GM19324 (cell line): ENCODE measurements around the gene LCAT.

ENCODE experiments used
- ATAC-seq: cut with Tn5 transposase; IDR thresholded peaks from one replicate; pipeline ENCODE4 v1.9.1; 2021; ENCODE audit warnings: mild to moderate bottlenecking, moderate library complexity; ENCODE audit not compliant: unreplicated experiment, low FRiP score

Gene LCAT

DNA sequence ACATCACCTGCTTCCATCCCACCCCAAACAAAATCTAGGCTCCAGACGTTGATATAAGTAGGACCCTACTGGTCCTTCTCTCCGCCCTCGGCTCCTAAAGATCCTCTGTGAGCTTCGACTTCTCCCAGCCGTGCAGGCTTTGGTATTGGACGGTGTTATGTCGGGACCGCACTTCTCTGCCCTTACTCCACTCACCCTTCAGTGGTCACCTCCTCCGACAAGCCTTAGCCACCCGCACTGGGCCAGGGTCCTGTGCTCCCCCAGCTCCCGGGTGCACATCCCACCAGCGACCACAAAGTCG is 8.9 kb downstream of the LCAT start:
- no peak for ATAC-seq

DNA sequence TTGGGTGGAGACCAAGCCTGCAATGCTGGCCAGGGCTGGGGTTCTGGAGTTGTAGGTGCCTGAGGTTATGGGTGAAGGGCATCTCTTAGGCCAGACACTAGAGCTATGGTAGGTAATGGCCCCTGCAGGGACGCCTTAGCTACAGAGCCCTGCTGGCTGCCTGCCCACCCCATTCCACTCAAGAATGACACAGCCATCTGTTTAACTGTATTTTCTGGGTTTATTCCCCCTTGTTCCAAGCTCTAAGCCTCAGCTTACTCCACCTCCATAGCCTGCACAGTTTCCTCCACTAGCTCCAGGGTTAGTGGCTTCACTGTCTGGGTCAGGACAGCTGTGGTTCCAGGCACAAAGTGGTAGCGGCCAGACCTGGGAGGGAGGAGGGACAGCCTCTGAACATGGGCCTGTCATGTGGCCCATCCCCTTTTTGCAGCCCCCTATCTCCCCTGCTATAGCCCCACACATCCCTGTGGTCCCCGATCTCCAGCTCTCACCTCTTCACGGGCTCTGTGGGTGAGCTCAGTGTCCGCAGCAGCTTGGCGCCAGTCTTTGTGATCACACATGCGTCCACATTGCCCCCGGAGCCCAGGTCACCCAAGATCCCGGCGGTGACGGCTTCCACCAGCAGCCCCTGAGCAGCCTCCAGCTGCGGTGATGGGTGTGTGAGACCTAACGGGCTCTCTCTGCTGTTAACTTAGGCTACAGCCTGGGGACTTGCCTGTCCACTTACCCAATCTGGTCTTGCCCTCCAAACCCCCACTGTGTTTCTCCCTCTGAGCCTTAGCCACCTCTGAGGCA is 9.4 kb downstream of the LCAT start:
- ATAC-seq: no peak

DNA sequence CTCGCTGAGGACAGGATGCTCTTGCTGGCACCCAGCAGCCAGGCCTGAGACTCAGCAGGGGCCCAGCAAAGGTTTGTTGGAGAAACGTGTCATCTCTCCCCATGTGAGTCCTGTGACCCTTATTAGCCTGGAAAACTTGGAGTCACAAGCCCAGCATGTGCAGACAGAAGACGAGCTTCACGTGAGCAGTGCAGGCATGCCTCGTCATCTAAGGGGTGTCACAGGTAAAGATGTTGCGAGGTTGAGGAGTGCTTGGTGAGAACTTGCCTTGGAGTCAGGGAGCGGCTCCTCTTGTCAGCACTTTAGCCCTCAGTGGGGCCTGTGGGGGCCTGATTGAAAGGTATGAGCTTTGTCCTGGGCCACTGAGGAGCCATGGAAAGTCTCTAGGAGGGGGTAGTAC is 10.1 kb downstream of the LCAT start:
- ATAC-seq: no peak

DNA sequence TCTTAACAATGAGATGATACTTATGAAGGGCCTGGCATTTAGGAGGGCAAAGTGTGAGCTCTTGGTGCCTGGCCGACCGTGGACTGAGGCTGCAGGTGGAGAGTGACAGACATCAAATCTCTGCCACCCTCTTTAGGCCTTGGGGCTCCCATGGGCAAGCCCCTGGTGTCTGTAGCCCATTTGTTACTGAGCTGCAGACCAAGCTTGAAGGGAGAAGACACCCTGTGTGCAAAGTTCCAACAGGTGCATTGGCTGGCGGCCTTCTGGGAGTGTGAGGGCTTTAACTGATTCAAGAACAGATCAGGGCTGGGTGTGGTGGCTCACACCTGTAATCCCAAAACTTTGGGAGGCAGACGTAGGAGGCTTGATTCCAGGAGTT is 11.5 kb downstream of the LCAT start:
- ATAC-seq: no peak

DNA sequence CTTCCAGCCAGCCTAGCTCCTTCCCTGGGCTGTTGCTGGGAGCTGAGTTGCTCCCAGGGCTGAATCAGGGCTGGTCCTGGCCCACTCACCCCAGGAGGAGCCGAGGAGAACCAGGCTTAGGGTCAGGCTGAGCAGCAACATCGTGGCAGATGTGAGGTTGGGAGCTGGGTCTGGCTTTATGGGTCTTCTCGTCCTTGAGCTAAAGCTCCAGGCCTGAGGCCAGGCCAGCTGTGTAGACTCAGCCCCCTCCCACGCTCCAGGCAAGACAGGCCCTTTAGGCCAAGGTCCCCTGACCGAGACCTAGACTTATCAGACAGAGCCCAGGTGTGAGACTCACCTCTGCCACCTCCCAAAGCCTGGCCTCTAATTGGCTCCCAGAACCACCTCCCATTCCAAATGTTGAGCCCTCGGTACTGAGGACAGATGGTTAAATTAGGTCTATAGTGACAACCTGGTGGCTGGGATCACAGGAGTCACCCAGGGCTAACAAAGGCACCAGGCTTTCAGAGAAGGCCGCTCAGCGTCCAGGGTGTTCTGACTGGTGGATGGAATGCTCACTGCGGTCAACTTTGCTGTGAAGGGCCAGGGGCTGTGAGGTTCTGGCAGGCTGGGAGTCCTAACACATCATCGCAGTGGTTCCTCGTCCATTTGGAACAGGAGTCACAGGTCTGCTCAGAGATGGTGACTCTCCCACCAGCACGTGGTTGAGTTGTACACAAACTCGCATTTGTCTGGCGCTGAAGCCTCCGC is 12.0 kb downstream of the LCAT start, which contains the start of gene CTRL:
CTRL (minus strand) TSS at position 151 of the 750 bp plus-strand sequence; CDS start at position 141, 10 bp downstream.
- ATAC-seq: no peak

DNA sequence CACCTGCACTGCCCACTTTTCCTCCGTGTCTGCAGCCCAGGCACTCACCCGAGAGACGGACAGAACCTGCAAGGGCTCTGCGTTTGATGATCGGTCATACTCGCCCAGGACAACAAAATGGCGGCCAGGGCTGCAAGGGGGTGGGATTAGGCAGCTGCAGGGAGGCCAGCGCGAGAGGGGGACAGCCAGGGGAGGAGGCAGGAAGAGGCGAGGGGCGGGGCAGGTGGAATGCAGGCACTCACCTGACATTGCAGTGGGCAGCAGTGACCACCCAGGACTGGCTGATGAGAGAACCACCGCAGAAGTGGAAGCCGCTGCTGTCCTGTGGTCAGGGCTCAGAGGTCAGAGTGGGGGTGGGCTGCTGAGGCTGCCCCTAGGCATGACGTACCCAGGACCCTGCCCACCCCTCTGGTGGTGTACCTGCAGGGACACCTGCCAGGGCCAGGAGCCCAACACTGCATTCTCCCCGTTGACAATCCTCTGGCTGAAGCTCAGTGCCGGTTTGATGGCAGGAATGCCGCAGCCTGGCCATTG is 13.2 kb downstream of the LCAT start:
- no peak for ATAC-seq

DNA sequence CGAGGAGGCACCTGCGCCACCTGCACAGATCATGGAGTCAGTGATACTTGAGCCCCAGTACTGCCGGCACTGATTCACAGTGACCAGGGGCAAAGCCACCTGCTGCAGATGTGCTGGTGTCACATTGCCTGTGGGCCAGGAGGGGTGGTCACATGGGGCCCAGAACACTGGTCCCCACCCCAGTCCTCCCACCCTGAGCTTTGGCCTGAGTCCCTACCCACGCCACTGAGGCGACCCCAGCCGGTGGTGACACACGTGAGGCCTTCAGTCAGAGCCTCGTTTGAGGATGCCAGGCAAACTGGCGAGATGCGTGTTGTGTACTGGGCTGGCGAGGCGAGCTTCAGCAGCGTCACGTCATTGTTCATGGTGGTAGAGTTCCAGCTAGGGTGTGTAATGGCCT is 13.7 kb downstream of the LCAT start:
- ATAC-seq: no peak

DNA sequence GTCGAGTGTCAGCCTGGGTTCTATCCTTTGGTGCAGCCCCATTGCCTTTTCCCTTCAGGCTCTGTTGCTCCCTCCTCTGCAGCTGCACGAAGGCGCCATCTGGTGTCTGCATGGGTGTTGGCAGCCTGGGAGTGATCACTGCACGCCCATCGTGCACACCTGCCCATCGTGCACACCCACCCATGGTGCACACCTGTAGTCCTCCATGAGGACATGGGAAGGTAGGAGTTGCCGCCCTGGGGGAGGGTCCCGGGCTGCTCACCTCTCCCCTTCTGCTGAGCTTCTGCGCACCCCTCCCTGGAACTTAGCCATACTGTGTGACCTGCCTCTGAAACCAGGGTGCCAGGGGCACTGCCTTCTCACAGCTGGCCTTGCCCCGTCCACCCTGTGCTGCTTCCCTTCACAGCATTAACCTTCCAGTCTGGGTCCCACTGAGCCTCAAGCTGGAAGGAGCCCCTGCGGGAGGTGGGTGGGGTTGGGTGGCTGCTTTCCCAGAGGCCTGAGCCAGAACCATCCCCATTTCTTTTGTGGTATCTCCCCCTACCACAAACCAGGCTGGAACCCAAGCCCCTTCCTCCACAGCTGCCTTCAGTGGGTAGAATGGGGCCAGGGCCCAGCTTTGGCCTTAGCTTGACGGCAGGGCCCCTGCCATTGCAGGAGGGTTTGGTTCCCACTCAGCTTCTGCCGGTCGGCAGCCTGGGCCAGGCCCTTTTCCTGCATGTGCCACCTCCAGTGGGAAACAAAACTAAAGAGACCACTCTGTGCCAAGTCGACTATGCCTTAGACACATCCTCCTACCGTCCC is 15.2 kb downstream of the LCAT start:
- ATAC-seq: no peak

DNA sequence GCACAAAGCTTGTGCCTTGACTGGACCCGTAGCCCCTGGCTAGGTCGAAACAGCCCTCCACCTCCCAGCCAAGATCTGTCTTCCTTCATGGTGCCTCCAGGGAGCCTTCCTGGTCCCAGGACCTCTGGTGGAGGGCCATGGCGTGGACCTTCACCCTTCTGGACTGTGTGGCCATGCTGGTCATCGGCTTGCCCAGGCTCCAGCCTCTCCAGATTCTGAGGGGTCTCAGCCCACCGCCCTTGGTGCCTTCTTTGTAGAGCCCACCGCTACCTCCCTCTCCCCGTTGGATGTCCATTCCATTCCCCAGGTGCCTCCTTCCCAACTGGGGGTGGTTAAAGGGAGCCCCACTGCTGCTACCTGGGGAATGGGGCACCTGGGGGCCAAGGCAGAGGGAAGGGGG is 15.8 kb downstream of the LCAT start:
- ATAC-seq: no peak

DNA sequence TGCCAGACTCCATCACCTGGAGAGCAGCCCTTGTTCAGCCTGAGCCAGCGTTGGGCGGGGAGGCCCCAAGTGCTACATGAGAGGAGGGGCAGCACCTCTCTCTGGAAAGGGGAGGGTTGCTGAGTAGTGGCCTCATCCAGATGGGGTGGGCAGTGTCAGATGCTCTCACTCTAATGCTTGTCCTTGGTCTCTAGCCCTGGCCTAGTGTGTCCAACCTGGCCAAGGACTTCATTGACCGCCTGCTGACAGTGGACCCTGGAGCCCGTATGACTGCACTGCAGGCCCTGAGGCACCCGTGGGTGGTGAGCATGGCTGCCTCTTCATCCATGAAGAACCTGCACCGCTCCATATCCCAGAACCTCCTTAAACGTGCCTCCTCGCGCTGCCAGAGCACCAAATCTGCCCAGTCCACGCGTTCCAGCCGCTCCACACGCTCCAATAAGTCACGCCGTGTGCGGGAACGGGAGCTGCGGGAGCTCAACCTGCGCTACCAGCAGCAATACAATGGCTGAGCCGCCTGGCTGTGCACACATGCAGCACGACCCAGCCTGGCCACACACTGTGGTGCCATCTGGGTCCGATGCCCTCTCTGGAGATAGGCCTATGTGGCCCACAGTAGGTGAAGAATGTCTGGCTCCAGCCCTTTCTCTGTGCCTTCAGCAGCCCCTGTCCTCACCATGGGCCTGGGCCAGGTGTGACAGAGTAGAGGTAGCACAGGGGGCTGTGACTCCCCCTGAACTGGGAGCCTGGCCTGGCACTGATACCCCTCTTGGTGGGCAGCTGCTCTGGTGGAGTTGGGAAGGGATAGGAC is 16.6 kb downstream of the LCAT start:
- ATAC-seq: no peak

DNA sequence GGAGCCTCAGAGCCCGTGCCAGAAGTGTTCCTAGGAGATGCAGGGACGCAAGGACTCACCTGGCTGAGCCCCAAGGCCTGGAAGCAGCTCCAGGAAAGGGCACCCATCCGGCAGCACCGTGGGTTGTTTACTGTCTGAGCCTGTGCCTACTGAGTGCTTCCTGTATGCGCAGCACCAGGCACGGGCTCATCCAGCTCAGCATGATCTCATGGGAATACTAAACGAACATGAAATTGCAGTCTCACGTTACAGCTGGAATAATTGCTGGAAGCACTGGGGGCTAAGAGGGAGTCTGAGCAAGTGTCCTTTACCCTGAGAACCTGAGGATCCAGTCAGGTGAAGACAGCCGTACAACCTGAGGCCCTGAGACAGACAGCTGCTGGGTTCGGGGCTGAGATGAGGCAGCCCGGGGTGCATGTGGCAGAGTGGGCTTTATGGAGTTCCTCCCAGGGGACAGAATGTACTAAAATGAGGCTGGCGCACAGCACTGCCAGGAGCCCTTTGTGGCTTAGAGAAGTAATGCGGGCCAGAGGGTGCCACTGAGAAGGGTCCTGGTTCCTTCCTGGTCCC is 17.7 kb downstream of the LCAT start:
- ATAC-seq: no peak

DNA sequence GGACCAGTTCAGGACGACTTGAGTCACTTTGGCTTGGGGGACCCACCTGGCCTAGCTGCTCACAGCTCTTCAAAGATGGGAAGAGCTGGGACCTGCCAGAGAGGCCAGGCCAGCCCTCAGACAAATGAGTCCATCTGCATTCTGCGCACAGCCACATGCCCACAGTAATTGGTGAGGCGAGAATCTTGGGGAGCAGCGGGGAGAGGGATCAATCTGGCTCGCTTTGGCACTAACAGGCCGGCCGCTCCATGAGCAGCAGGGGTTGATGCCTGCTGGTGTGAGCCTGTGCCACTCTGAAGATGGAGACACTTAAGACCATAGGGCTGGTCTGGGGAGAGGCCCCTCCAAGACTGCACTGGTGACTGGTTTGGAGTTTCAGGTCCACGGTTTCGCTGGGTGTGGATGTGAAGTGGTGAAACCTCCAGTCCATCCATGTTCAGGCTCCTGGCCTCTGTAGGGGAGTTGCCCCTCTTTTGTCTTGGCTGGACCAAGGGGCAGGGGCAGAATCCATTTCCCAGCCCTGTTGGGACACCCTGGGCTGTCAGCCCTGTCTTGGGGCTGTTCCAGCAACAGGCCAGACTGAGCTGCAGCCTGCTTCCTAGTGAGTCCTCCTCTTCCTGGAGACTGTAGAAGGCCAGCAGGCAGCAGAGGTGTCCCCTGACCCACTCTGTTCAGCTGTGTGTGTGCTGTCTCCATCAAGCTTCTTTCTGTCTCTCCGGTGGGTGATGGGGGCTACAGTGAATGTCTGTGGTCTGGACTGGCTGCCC is 19.6 kb downstream of the LCAT start:
- ATAC-seq: no peak

DNA sequence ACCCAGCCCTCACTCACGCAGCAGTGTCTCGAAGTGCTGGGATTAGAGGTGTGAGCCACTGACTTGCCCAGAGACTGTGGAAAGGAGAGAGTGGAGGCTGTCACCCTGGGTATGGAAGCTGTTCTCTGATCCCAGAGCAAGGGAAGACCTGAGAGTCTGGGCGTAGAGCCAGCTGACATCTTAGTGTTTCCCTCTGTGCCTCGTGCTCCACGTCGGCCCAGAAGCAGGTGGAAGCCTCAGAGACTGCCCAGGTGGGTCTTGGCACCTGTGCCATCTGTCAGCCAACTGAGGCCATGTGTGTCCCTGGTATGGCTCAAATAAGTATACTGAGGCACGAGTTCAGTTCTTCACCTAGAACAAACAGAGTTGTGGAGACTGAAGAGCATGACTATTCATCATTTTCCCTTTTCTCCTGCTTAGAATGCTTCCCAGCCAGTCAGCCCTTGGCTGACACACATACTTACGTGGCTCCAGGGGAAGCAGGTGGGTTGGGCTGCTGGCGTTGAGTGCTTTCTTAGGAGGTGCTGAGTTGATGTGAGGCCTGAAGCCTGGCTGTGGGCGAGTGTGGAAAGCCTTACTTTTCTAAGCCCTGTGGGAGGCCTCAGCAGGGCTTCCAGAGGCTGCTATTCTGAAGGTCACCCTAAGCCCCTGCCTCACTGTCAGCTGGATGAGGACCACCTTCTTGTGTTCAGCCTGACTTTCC is 20.4 kb downstream of the LCAT start:
- ATAC-seq: no peak

DNA sequence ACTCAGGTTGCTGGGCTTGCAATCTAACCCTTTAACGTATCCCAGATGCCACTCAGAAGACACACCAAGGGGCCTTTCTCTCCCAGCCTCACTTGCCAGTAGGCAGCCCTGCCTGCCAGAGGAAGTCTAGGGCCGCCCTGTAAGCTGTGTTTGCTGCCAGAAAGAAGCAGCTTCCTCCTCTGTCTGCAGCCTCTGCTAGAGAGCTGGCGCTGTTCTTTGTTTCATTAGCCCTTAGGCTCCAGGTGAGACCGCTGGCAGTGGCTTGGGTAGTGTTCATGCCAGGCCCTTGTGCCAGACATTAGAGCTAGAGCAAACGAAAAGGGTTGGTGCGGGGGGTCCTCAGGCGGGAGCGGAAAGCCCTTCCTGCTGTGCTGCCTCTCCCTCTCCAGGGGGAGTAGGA is 21.2 kb downstream of the LCAT start:
- no peak for ATAC-seq

DNA sequence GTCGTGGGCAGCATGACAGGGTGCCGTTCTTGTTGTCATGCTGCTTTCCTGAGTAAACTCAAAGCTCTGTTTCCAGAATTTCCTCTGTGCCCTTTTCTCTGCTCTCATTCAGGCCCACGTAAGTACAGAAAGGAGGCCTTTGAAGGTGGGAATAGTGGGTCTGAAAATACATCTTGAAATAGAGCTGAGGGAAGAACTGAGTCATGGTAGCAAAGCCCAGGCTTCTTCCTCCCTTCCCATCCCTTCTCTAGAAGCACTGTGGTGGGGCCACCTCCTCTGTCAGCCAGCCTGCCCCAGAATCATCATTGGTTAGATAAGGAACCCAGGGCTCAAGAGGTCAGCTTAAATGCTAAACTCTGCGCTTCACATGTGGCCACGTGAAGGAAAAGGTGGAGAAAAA is 21.7 kb downstream of the LCAT start:
- ATAC-seq: no peak

DNA sequence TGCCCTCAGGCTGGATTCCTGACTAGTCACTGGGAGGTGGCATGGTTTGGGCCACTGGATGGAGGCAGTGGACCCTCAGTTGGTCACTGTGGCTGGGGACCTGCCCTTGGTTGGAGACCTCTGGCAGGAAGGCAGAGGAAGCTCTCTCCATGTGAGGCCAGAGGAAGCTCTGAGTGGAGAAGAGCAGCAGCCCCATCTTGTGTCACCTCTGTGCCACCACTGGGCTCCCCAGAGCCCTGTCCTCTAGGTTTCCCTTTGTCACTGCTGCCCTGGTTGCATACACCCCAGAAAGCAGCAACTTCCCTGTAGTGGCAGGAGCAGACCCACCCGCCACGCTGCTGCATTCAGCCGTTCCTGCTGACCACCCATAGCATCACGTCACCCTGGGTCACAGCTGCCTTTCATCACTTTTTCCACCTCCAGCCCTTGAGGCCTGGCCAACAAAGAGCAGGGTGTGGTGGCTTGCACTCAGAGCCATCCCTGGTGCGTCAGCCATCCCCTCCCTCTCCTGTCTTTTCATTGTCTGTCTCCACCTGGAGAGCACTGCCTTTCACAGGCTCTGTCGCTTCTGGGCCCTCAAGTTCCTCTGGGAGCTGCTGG is 24.2 kb downstream of the LCAT start:
- no peak for ATAC-seq

DNA sequence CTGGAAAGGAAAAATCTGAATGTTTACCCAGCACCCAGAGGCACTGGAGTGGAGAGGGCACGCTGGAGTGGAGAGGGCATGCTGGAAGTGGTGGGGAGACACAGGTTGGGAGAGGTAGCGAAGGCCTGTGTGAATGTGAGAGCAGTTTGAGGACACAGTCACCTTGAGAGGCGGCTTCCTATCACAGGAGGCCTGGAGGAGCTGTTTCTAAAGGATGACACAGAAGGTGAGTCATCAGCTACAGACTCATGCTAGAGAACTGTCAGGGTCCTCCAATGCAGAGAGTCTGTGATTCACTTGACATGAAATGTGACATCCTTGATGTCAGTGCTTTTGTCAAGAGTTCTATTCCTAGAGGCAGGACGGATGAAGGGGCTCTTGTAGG is 26.1 kb downstream of the LCAT start:
- ATAC-seq: no peak

DNA sequence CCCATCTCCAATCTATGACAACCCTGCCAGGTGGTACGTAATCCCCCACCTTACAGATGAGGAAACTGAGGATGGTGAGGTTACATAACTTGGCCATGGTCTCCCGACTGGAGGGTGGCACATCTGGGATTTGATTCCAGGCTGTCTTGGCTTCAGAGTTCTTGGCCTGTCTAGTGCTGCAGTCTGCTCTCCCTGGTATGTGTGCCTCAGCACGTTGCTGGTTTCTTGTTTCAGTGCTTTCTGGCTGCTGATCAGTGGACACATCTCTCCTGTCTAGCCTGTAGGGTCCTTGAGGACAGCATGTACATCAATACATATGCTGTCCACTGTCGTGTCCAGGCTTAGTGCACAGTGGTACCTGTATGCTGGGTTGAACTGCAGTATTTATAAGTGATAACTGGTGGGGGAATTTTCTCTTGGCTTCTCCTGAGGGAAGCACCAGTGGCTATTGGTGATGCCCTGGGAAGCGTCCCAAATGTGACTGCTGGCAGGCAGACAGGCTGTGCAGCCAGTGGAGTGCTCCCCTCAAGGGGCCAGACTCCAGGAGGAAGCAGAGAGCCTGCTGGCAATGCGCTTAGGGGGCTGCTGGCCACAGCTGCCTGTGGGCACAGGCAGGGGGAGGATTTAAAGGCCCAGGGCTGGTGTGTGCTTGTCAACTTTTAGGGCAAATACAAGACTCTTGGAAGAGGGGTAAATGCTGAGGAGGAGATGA is 26.6 kb downstream of the LCAT start:
- ATAC-seq: no peak
